Fibroblast of lung (primary cell): ENCODE measurements around the gene CLSTN2. TPM values are rescaled to one million over a fixed set of nuclear protein-coding genes. Genes with fewer than 3 reads are reported as not detected.

Experiments
- DNase-seq, 2 donors: peaks; one replicate each; pipeline versions ENCODE4 v3.0.0 to v3.0.0-alpha.2; 2010; ENCODE audit warnings: low read depth in 2 of 2
- H2AFZ ChIP-seq: 2 replicates; pipeline ENCODE4 v1.5.1; 2012; ENCODE audit warnings: low read length, control low read depth, inconsistent platforms
- H3K27ac ChIP-seq: 2 replicates; pipeline ENCODE4 v1.5.1; 2011; ENCODE audit warnings: low read length, control low read depth; ENCODE audit not compliant: insufficient read depth
- H3K27me3 ChIP-seq: 2 replicates; pipeline ENCODE4 v1.5.1; 2011; ENCODE audit warnings: mild to moderate bottlenecking, low read length; ENCODE audit not compliant: control insufficient read depth, insufficient read depth
- H3K36me3 ChIP-seq: 2 replicates; pipeline ENCODE4 v1.5.1; 2011; ENCODE audit warnings: low read length; ENCODE audit not compliant: control insufficient read depth, insufficient read depth
- H3K4me1 ChIP-seq: 2 replicates; pipeline ENCODE4 v1.5.1; 2011; ENCODE audit warnings: low read length; ENCODE audit not compliant: control insufficient read depth, insufficient read depth; ENCODE audit errors: extremely low read depth
- H3K4me2 ChIP-seq: 2 replicates; pipeline ENCODE4 v1.5.1; 2011; ENCODE audit warnings: low read length, control low read depth; ENCODE audit not compliant: insufficient read depth; ENCODE audit errors: extremely low read depth
- H3K4me3 ChIP-seq, 4 experiments: fragments of 200-600 bp in 1 of 4; sonication (generic) in 1 of 4; replicated peaks in 1 of 4; 2 replicates each; pipeline ENCODE4 v1.5.1; 2011 to 2016; ENCODE audit warnings: low read length in 4 of 4, low read depth in 3 of 4, mild to moderate bottlenecking in 3 of 4, control low read depth in 2 of 4, inconsistent platforms in 1 of 4, mixed read lengths in 1 of 4; ENCODE audit not compliant: insufficient read depth in 1 of 4; ENCODE audit errors: control extremely low read depth in 1 of 4
- H3K79me2 ChIP-seq: 2 replicates; pipeline ENCODE4 v1.5.1; 2012; ENCODE audit warnings: mild to moderate bottlenecking, low read length, inconsistent platforms; ENCODE audit not compliant: control insufficient read depth, insufficient read depth
- H3K9ac ChIP-seq: 2 replicates; pipeline ENCODE4 v1.5.1; 2011; ENCODE audit warnings: mild to moderate bottlenecking, low read length, control low read depth; ENCODE audit not compliant: insufficient read depth
- H3K9me3 ChIP-seq: 2 replicates; pipeline ENCODE4 v1.5.1; 2012; ENCODE audit warnings: low read depth, low read length; ENCODE audit not compliant: control insufficient read depth, insufficient read depth
- H4K20me1 ChIP-seq: 2 replicates; pipeline ENCODE4 v1.5.1; 2011; ENCODE audit warnings: low read length; ENCODE audit not compliant: control insufficient read depth, insufficient read depth; ENCODE audit errors: extremely low read depth
- CTCF ChIP-seq, 2 donors: IDR thresholded peaks in 1 of 2; conservative IDR thresholded peaks in 1 of 2; 1 replicate in 1 of 2; 2 replicates in 1 of 2; pipeline ENCODE4 v1.5.1; 2011 to 2012; ENCODE audit warnings: low read length in 2 of 2, control low read depth in 1 of 2, inconsistent platforms in 1 of 2, low read depth in 1 of 2, mild to moderate bottlenecking in 1 of 2
- EZH2 ChIP-seq: IDR thresholded peaks from 2 replicates; pipeline ENCODE4 v1.5.1; 2012; ENCODE audit warnings: low read length, control low read depth, mild to moderate bottlenecking; ENCODE audit errors: missing control alignments
- polyA plus RNA-seq, 2 donors: library from polyadenylated mRNA; depleted of rRNA in 1 of 2; stranded (reverse) in 1 of 2; unstranded in 1 of 2; fragments of >200 nt; gene quantifications; 2 replicates each; pipeline ENCODE4 v1.2.1, GENCODE V29; 2011 to 2012; ENCODE audit warnings: missing spikeins in 1 of 2
- total RNA-seq: library from RNA; depleted of rRNA; stranded (reverse); fragments of >200 nt; gene quantifications from 2 replicates; pipeline ENCODE4 v1.2.1, GENCODE V29; 2014

The CLSTN2 gene
- total and polyA plus RNA-seq, 2 donors (not counting 1 experiment from before 2014, with no cell fraction given), result under 0.01 to 1.3 TPM

GRCh38 chr3:140398387-140398786 is 463.4 kb downstream of the CLSTN2 start:
- no peak overlapping the region for H2AFZ ChIP-seq
- H3K79me2 ChIP-seq, result no peaks in the 10 kb centered on the region
- no peak overlapping the region for H3K4me2 ChIP-seq
- TF ChIP-seq EZH2, result no peak
- no peak for TF ChIP-seq CTCF (conservative IDR thresholded peaks at IDR 0.05 in 1 of 2, IDR thresholded peaks at IDR 0.05 in 1 of 2; ENCODE audit: low read depth in 1 of 2, low read length in 2 of 2)
- H4K20me1 ChIP-seq, result no peaks in the 10 kb centered on the region
- no peaks in the 10 kb centered on the region for H3K27me3 ChIP-seq
- DNase-seq, result no peak
- H3K4me3 ChIP-seq, result no peak overlapping the region
- H3K36me3 ChIP-seq, result no peaks in the 10 kb centered on the region
- H3K9me3 ChIP-seq, result no peaks in the 10 kb centered on the region
- H3K9ac ChIP-seq, result no peak overlapping the region
- H3K27ac ChIP-seq, result no peak overlapping the region
- no peaks in the 10 kb centered on the region for H3K4me1 ChIP-seq

- TF ChIP-seq CTCF (conservative IDR thresholded peaks at IDR 0.05 in 1 of 2, IDR thresholded peaks at IDR 0.05 in 1 of 2; ENCODE audit: low read depth in 1 of 2, low read length in 2 of 2) (no peak), EZH2 (no peak)
- no peak overlapping the region for H3K9ac ChIP-seq
- no peaks in the 10 kb centered on the region for H3K9me3 ChIP-seq
- no peaks in the 10 kb centered on the region for H3K4me1 ChIP-seq
- H3K4me2 ChIP-seq, result no peak overlapping the region
- no peaks in the 10 kb centered on the region for H3K36me3 ChIP-seq
- no peaks in the 10 kb centered on the region for H4K20me1 ChIP-seq
- H3K79me2 ChIP-seq, result no peaks in the 10 kb centered on the region
- DNase-seq, result no peak
- H2AFZ ChIP-seq, result no peak overlapping the region
- H3K27ac ChIP-seq, result no peak overlapping the region
- H3K4me3 ChIP-seq, result no peak overlapping the region
- H3K27me3 ChIP-seq, result no peaks in the 10 kb centered on the region
Measured at GRCh38 chr3:140399871-140400270, 464.9 kb downstream of the CLSTN2 start.

GRCh38 chr3:140403079-140403478 is 468.1 kb downstream of the CLSTN2 start:
- H3K4me2 ChIP-seq, result no peak overlapping the region

More at GRCh38 chr3:140403079-140403478, 468.1 kb downstream of the CLSTN2 start:
- H3K27me3 ChIP-seq, result no peaks in the 10 kb centered on the region
- no peak overlapping the region for H3K9ac ChIP-seq
- no peak overlapping the region for H3K27ac ChIP-seq
- no peaks in the 10 kb centered on the region for H3K36me3 ChIP-seq
- H4K20me1 ChIP-seq, result no peaks in the 10 kb centered on the region
- H3K4me3 ChIP-seq, result no peak overlapping the region
- no peaks in the 10 kb centered on the region for H3K79me2 ChIP-seq
- no peaks in the 10 kb centered on the region for H3K9me3 ChIP-seq
- no peak overlapping the region for H2AFZ ChIP-seq
- TF ChIP-seq CTCF (conservative IDR thresholded peaks at IDR 0.05 in 1 of 2, IDR thresholded peaks at IDR 0.05 in 1 of 2; ENCODE audit: low read depth in 1 of 2, low read length in 2 of 2) (no peak), EZH2 (no peak)
- no peaks in the 10 kb centered on the region for H3K4me1 ChIP-seq
- no peak for DNase-seq
